Measurements from ENCODE around the gene C6orf47. TPM values are rescaled to one million over a fixed set of nuclear protein-coding genes. Genes with fewer than 3 reads are reported as not detected.
A peak's percentile ranks its signal among the peaks of the same experiment; 100 is the strongest.

The C6orf47 gene
- polyA plus RNA-seq, 3 donors, result 8.8 to 17.0 (median 14.1) TPM

DNA sequence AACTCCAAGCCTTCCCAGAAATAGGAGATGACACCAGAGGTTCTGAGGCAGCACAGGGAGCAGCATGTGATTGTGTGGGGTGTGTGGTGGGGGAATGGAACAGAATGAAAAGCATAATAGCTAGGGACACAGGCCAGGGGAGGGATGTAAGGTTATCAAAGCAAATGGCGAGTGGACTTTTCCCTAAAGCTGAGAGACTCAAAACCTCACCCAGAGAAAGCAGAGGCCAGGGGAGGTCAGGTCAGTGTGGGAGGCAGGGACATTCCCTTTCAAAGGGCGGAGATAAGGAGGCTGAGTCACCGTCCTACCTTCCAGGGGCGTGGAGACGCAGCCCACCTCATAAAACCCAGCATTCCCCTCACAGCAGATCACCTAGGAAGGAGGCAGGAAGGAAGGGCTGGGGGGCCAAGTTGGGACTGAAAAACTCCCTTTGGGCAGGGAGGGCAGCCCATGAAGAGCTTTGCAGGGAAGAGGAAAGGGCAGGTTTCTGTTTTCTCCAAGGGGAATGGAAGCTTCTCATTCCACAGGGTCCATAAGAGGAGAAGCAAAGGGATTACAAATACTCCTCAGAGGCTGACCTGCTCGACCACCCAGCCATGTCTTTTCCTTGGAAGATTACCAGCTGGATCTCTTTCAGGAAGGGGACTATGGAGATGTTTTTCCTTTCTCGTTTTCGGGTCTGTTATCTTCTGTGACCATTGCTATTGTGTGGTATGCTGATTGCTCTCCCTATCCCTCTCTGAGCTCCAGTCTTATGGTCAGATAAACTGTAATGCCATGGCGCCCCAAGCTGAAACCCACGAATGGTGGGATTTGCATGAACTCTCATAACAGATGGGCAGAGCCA lies 29.9 kb upstream of the C6orf47 start:
- WGBS, 3 donors, result 67 to 80% (median 72%) methylated on average over 10 of the region's 10 CpGs
- H3K27ac ChIP-seq (ENCODE audit: low read depth, low read length), result no peak overlapping the region

DNA sequence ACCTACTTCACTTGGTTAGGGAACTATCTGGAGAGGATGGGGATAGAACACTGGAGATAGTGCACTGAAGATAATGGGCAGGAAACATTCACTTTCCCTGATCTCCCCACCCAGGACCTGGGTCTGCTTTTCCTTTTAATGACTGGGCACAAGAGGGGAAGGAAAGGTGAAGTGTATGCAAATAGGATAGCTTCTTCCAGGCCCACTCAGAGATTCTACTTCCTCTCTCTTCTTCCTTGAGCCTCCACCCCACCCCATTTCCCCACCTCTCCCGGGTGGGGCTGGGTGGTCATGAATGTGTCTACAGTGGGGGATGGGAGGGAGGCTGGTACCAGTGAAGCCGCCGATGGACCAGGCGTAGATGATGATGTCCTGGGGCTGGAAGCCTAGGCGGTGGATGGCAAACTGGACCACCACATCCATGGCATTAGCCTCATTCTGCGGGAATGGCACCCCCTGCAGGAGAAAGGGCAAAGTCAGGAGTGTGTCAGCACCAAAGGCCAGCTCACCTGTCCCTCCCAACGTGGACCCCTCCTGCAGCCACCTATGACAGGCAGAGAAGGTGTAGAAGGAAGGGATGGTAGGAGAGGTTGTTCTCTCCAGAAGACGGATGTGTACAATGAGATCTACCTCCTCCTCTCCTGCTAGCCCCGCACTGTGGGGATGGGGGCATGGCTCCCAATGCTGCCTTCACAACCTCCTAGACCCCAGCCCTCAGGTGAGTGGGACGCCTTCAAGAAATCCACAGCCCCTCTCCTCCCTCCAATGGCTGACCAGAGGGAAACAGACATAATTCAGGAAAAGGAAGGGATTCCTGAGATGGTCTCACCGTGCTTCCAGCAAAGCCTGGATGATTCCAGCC lies 28.9 kb upstream of the C6orf47 start:
- 76 to 84% (median 77%) methylated on average over 11 of the region's 11 CpGs for WGBS, 3 donors
- H3K27ac ChIP-seq (ENCODE audit: low read depth, low read length), result no peak overlapping the region

DNA sequence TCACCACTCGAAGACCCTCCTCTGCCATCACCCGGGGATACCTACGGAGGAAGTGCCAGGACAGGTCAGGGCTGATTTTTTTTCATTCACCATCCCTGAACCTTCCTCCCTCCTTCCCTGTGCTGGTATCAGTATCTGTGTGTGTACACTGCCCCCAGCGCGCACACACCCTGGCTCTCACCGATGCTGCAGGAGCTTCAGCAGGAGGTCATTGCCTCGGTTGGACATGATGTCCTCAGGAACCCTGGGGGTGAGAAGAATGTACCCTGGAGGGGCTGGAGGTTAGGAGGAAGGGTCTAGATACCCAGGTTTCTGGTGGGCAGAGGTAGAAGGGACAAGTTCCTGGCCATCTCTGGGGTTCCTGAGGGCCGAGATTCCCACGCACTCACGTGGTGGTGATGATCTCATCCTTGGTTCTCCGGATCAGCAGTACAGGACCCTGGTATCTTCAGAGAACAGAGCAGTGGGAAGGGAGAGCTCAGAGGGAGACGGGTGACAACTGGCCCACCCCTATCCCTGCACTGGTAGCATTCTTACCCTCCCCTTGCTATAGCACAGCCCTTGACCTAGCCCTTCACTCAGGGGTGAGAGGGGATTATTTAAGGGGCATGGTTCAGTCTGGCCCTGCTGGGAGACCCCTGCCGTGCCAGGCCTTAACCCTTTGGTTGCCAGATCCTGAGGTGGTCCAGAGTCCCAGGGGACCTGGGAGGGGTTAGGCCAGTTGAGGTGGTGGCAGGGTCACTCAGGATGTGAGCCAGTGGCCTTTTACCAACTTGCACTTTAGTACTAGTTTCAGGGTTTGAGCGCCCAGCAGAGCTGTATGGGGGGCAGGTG lies 27.5 kb upstream of the C6orf47 start:
- 78 to 86% (median 79%) methylated on average over 14 of the region's 14 CpGs for WGBS, 3 donors
- H3K27ac ChIP-seq (ENCODE audit: low read depth, low read length), result no peak overlapping the region

DNA sequence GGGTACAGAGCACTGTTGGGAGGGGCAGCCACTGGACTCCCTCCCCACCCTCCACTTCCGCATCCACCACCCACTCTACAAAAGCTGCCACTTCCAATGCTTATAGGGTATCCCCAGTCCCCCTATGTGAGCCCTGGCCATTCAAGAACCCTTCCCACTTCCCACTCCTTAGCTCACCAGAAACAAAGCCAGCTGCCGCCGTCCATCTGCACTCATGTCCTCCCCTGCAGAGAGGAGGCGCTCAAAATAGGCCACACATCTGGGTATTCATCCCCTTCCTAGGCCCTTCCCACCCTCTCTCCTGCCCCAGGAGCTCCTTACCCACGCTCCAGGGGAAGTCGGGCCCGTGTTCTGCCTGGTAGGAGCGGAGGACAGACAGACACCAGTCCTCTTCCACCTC lies 26.7 kb upstream of the C6orf47 start:
- H3K27ac ChIP-seq (ENCODE audit: low read depth, low read length), result no peak overlapping the region
- WGBS, 3 donors, result 88 to 92% (median 92%) methylated on average over 8 of the region's 8 CpGs

DNA sequence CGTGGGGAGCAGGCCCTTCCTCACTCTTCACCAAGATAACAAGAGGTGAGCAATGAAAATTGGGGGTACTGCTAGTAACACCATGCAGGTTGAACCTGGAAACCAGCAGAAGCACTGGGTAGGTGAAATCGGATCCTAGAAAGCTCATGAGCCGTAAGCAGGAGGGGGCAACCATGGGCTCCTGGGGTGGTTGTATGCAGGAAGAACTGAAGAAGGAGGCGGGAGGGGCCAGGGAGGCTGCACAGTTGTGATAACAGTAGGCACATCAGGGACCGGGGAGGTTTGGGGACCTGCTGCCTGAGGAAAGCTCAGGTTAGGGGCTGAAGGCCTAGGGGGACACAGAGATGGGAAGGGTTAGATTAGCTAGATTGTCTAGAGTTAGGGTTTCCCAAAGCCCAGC lies 25.9 kb upstream of the C6orf47 start:
- WGBS, 3 donors, result 84 to 89% (median 87%) methylated on average over 5 of the region's 5 CpGs
- H3K27ac ChIP-seq (ENCODE audit: low read depth, low read length), result no peak overlapping the region

DNA sequence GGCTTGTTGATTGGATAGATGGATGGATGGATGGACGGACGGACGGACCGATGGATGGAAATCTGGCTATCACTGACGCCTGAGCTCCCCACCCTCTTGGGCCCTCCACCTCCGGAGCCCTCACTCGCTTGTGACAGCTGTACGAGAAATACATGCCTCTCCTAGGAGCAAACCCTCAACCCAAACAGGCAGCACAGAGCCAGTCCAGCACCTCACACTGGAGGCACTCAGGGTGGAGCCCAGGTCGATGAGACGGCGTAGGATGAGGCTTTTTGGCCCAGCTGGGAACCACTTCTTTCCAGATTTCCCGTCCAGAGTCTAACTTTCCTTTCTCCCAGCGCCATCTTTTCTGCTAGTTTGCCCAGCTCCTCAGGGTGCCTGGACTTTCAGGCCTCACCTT lies 23.0 kb upstream of the C6orf47 start:
- H3K27ac ChIP-seq (ENCODE audit: low read depth, low read length), result no peak overlapping the region
- 50 to 76% (median 74%) methylated on average over 13 of the region's 13 CpGs for WGBS, 3 donors

DNA sequence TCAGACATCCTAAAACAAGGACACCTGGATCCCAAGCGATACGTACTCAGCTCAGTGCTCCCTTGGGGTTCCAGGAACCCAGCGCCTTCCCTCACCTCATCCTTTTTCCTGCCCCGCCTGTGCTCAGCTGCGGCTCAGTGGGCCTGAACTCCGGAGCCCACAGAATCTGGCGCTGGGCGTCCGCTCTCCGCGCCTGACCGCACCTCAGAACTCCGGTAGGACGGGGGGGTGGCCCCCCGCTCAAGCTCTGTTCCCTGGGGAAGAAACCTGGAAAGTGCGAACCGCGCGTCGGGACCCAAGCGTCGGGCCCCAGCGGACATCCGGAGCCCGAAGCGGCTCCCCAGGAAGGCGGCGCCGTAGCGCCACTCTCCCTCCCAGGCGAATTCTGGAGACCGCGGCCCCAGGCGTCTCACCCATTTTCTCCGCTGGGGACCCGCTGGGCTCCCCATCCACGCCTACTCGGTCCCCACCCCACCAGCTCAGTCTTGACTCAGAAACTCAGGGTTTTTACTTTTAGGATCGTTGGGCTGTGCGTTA lies 20.6 kb upstream of the C6orf47 start:
- WGBS, 3 donors, result 0 to 1% (median 1%) methylated on average over 36 to 40 of the region's 40 CpGs
- H3K27ac ChIP-seq (ENCODE audit: low read depth, low read length), result no peak overlapping the region

DNA sequence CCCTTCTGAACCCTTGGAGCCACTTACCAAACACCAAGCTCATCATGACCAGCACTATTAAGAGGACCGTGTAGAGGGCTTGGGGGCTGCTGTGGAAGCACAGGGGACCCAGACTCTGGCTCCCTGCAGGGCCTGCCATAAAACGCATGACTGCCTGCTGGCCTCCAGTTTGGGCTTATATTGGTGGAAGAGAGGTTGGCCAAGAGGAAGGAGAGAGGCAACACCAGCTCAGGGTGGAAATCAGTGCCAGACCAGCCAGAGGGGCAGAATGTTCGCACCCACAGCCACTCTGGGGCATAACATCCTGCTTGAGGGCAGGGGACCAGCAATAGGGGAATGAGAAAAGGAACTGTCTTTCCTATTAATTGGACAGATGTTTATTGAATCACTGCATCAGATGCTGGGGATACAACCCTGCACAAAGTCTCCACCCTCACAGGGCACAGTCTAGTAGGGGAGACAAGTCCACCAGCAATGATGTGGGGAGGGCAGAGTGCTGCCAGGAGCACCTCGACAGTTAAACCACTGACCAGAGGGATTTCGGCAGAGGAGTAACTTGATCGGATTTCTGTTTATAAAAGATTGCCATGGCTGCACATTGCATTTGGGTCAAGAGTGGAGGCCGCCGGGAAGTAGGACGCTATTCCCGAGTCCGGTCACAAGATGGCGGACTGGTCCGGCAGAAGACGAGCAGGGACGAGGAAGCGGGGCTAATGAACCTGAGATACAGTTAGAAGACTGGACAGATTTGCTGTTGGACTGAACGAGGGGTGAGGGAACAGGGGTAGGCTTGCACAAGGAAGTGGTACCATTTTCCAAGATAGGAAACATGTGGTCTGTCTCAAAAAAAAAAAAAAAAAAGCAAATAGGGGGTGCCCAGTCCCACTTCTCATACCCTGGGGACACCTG lies 19.9 kb upstream of the C6orf47 start, which contains the start of gene LY6G5C:
LY6G5C (minus strand) TSS at position 842 of the 909 bp plus-strand sequence; CDS start at position 148, 694 bp downstream.
- no peak within 1 kb of the TSS for H3K27ac ChIP-seq (ENCODE audit: low read depth, low read length)
- WGBS, 3 donors, result 12 to 14% (median 13%) methylated on average over 17 of the region's 17 CpGs

DNA sequence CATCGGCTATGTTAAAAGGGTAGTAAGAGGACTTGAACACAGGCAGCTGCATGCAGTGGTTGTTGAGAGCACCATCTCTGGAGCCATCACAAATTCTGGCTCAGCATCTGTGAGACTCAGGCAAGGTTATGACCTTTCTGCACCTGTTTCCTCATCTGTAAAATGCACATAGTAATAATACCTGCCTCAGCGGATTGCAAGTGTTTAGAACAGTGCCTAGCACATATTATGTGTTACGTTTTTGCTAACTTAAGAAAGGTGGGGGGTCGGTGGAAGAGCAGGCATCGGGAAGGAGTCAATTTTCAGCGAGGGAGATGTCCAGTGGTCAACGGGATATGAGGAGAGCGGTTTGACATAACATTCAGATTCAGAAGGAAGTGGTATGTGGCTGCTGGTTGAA lies 17.4 kb upstream of the C6orf47 start:
- WGBS, 3 donors, result 73 to 75% (median 74%) methylated on average over 8 of the region's 8 CpGs

DNA sequence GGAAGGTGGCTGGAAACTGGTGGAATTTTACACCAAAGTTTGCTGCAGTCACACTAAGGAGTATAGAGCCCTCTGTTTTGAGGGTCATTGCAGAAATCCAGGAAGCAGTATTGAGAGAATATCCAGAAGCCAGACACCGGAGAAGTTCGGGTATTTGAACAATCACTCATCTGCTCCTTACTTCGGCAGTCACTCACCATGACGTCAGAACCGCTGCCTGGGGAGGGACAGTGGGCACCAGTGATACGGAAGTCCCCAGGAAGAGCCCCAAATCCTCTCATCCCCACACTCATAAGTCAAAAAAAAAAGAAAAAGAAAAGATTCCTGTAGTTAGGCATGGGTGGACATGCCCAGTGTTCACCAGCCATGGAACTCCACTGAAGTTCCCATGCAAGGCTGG lies 16.3 kb upstream of the C6orf47 start:
- no peak overlapping the region for H3K27ac ChIP-seq (ENCODE audit: low read depth, low read length)
- 72 to 76% (median 73%) methylated on average over 6 of the region's 6 CpGs for WGBS, 3 donors

More for the DNA sequence above, 17.4 kb upstream of the C6orf47 start:
- H3K27ac ChIP-seq (ENCODE audit: low read depth, low read length), result no peak overlapping the region

DNA sequence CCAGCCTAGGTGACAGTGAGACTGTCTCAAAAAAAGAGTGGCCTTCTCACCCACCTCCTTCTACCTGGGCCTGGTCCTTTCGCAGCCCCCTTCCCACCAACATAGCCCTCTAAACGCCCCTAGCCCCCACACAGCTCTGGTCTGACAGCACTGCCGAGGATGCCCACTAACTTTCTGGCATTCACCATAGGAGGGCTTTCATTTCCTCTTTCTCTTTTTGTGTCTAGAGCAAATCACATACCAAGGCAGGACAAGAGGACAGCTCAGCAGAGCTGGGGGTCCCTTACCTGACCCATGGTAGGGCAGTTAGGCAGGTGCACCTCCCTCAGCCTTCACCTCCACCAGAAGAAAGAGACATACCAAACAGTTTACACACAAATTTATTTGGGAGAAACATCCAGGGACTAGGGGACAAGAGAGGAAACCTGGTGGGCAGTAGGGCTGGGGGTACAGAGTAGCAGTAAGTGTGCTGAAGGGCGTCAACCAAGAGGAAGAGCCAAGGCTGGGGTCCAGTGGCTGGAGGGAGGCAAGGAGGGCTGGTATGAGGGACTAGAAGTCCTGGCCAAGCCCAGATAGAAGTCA lies 15.8 kb upstream of the C6orf47 start:
- H3K27ac ChIP-seq (ENCODE audit: low read depth, low read length), result no peak overlapping the region
- WGBS, 3 donors, result 78 to 89% (median 88%) methylated on average over 4 of the region's 4 CpGs

DNA sequence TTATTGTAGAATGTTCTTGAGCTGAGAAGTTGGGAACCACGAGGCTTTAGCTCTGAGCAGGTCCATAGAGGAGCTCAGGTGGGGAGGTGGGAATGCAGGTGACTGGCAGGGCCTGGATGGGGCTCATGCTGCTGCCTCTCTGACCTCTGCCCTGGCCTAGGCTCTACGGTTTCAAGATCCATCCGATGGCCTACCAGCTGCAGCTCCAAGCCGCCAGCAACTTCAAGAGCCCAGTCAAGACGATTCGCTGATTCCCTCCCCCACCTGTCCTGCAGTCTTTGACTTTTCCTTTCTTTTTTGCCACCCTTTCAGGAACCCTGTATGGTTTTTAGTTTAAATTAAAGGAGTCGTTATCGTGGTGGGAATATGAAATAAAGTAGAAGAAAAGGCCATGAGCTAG lies 9.1 kb upstream of the C6orf47 start, which contains the start of gene LY6G5B:
LY6G5B (plus strand) TSS at position 301 of the 400 bp plus-strand sequence. CDS start 975 bp downstream, outside the sequence.
- 83 to 88% (median 84%) methylated on average over 8 of the region's 8 CpGs for WGBS, 3 donors
- no peak within 1 kb of the TSS for H3K27ac ChIP-seq (ENCODE audit: low read depth, low read length)

DNA sequence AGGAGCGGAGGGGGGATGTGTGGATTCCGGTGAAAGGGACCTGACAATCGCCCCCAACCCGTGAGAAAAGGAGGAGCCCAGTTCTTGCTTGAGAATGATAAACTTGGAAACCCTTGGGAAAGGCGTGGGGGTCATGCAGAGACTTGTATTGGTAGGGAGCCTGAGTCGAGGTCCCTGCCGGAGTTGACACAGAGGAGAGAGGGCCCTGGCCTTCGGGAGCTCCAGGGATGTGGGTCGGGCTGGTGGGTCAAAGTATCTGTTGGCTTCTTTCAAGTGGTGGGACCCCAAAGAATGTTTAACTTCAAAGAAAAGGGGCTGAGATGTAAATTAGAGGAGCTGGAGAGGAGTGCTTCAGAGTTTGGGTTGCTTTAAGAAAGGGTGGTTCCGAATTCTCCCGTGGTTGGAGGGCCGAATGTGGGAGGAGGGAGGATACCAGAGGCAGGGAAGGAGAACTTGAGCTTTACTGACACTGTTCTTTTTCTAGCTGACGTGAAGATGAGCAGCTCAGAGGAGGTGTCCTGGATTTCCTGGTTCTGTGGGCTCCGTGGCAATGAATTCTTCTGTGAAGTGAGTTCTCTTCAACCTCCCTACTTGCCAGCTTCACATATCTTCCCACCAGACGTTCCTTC lies 5.9 kb upstream of the C6orf47 start:
- H3K27ac ChIP-seq (ENCODE audit: low read depth, low read length), result no peak overlapping the region
- 2 to 3% (median 2%) methylated on average over 15 of the region's 15 CpGs for WGBS, 3 donors

DNA sequence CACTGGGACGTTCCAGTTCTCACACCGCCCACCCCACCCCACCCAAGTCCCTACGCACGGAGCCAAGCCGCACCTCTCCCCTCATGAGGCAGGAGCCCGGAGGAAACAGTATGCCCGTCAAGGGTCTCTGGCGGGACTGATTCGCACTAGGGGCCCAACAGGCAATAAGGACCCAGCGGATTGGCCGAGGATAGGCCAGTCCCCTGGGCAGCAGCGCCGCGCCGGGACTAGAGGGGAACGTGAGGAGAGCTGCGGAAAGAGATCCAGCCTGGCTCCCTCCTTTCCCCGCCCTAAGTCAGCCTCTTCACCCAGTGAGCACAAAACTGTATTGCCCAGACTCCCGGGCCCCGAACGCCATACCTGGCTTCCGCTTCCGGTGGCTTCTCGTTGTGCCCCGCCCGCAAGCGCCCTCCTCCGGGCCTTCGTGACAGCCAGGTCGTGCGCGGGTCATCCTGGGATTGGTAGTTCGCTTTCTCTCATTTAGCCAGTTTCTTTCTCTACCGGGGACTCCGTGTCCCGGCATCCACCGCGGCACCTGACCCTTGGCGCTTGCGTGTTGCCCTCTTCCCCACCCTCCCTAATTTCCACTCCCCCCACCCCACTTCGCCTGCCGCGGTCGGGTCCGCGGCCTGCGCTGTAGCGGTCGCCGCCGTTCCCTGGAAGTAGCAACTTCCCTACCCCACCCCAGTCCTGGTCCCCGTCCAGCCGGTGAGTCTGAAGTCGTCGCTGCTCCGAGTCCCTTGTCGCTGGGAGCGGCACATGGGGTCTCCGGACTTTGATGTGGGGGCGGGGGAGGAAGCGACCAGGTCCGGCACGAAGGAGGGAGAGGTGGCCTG lies 5.1 kb upstream of the C6orf47 start, which contains the start of gene CSNK2B:
CSNK2B (plus strand) TSS at position 580 of the 836 bp plus-strand sequence. CDS start 752 bp downstream, outside the sequence.
- H3K27ac ChIP-seq (ENCODE audit: low read depth, low read length), result peak within 1 kb of the TSS; percentile 79
- 0% methylated on average over 62 to 63 of the region's 63 CpGs for WGBS, 3 donors

DNA sequence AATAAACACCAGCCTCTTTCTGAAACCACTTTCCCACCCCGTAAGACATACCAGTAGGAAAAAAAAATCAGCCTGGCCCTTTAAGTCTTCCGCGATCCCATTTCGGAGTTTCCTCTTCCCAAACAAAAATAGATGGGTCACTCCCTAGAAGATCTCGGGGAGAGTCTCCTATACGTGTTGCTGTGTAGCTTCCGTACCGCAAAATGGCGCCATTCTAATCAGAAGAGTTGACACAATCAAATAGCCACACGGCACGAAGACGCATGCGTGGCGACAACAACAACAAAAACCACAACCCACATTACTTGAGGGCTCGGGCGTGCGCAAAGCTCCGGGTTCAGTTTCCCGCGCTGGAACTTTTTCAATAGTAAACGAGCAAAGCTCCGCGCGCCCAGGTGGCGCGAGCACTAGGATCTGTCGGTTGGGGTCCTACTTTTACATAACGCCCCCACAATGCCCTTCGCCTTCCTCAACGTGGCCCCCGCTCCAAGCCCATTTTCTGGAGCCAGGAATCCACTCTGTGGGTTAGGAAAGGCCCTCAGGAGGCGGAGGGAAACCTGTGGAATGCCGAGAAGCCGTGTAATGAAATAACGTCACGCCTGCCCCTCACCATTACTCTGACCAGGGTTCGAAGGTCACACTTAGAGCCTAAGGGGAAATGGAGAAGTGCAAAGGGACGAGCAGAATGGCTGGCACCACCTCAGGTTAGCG lies 4.4 kb upstream of the C6orf47 start, which contains the start of gene GPANK1:
GPANK1 (minus strand) TSS at position 208 of the 711 bp plus-strand sequence. CDS start 519 bp downstream, outside the sequence.
- WGBS, 3 donors, result 0% methylated on average over 39 of the region's 39 CpGs
- peak within 1 kb of the TSS; percentile 79 for H3K27ac ChIP-seq (ENCODE audit: low read depth, low read length)

All from adipose tissue (tissue), 3 donors.